Lower lobe of right lung (tissue), 2 donors: ENCODE measurements around the gene ATPAF2. TPM values are rescaled to one million over a fixed set of nuclear protein-coding genes. Genes with fewer than 3 reads are reported as not detected.

Experiments
- ATAC-seq, 2 donors: fragments of 200-7000 bp; cut with Tn5 transposase; one replicate each; pipeline ENCODE4 v1.9.1; 2020 to 2022; ENCODE audit warnings: mild to moderate bottlenecking in 2 of 2, moderate library complexity in 2 of 2
- DNase-seq: peaks from one replicate; pipeline ENCODE4 v3.0.0-alpha.2; 2020
- H3K27ac ChIP-seq: fragments of 200-600 bp; one replicate; pipeline ENCODE4 v1.8.0; 2022
- H3K27me3 ChIP-seq: fragments of 200-600 bp; one replicate; pipeline ENCODE4 v1.8.0; 2022; ENCODE audit warnings: low read depth
- H3K36me3 ChIP-seq: fragments of 200-600 bp; one replicate; pipeline ENCODE4 v1.8.0; 2022; ENCODE audit warnings: mild to moderate bottlenecking
- H3K4me1 ChIP-seq: fragments of 200-600 bp; one replicate; pipeline ENCODE4 v1.8.0; 2022
- H3K4me3 ChIP-seq: fragments of 200-600 bp; one replicate; pipeline ENCODE4 v1.8.0; 2022; ENCODE audit warnings: mild to moderate bottlenecking
- H3K9me3 ChIP-seq: fragments of 200-600 bp; one replicate; pipeline ENCODE4 v1.8.0; 2022
- intact Hi-C: fragments of 100-400 bp; cut with DNase I; formaldehyde crosslinking; loops from one replicate; pipeline ENCODE4 v1.11.0; 2022
- total RNA-seq: library from RNA; stranded (reverse); fragmentation: NEBNext Ultra II Directional; extraction: Animal tissue kit (Norgen Biotek cat#: 25700); gene quantifications from one replicate; pipeline ENCODE4 v1.2.1, GENCODE V29; 2021
- TF ChIP-seq, protein P1 (sequence below): fragments of 200-600 bp; IDR thresholded peaks from one replicate; pipeline ENCODE4 v1.8.0; 2022; ENCODE audit warnings: antibody characterized with exemption, mild to moderate bottlenecking
- donor health status: DM: no; HTN: yes; CAD: no; lungs with severe emphysema.

ATPAF2 gene
- total RNA-seq, 1 donor from 2014 or later = 22.9 TPM

DNA sequence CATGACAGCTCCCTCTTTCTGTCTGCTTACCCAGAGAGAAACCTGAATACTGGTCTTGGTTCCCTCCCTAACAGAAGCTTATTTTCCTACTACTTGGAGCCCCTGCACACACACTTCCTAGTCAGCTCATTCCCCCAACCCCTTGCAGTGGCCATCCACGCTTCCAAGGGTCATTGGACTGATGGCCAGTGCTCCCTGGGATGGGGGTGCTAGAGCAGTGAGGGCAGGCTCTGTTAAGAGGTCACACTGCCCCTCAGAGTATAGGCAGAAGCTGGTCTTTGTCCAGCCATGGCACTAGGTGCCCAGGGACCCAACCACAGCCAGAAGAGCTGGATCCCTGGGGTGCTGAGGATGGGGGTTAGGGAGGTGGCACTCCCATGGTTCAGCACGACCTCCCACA lies 53.8 kb downstream of the ATPAF2 start:
- intact Hi-C loops = no loop called here

DNA sequence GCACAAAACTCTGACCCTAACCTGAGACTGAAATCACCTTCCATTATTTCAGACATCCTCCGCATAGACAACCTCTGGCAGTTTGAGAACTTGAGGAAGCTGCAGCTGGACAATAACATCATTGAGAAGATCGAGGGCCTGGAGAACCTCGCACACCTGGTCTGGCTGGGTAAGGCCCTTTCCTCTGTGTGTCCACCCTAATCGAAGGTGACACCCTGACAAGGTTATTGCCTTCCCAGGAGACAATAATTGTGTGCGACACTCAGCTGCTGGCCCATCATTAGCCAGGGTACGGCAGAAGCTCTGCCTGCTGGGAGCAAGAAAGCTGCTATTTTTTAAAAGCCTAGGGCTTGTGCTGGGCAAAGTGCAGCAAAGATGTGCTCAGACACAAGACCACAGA lies 55.2 kb downstream of the ATPAF2 start:
- ATAC-seq = no peak
- no peak overlapping the region for H3K27ac ChIP-seq
- intact Hi-C loops = no loop called here
- no peaks in the 10 kb centered on the region for H3K27me3 ChIP-seq
- TF ChIP-seq, protein P1, sequence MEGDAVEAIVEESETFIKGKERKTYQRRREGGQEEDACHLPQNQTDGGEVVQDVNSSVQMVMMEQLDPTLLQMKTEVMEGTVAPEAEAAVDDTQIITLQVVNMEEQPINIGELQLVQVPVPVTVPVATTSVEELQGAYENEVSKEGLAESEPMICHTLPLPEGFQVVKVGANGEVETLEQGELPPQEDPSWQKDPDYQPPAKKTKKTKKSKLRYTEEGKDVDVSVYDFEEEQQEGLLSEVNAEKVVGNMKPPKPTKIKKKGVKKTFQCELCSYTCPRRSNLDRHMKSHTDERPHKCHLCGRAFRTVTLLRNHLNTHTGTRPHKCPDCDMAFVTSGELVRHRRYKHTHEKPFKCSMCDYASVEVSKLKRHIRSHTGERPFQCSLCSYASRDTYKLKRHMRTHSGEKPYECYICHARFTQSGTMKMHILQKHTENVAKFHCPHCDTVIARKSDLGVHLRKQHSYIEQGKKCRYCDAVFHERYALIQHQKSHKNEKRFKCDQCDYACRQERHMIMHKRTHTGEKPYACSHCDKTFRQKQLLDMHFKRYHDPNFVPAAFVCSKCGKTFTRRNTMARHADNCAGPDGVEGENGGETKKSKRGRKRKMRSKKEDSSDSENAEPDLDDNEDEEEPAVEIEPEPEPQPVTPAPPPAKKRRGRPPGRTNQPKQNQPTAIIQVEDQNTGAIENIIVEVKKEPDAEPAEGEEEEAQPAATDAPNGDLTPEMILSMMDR = no peak
- no peak for DNase-seq
- peaks cover 3% of the 10 kb centered on the region for H3K36me3 ChIP-seq
- no peak overlapping the region for H3K4me3 ChIP-seq
- H3K4me1 ChIP-seq = no peaks in the 10 kb centered on the region
- H3K9me3 ChIP-seq = no peaks in the 10 kb centered on the region

More for the DNA sequence above, 53.8 kb downstream of the ATPAF2 start:
- Histone ChIP-seq H3K36me3 (peaks cover 7% of the 10 kb centered on the region), H3K27ac (no peak overlapping the region), H3K9me3 (no peaks in the 10 kb centered on the region), H3K4me3 (no peak overlapping the region), H3K4me1 (no peaks in the 10 kb centered on the region), H3K27me3 (no peaks in the 10 kb centered on the region)
- TF ChIP-seq, protein P1 = no peak
- ATAC-seq = no peak
- no peak for DNase-seq

DNA sequence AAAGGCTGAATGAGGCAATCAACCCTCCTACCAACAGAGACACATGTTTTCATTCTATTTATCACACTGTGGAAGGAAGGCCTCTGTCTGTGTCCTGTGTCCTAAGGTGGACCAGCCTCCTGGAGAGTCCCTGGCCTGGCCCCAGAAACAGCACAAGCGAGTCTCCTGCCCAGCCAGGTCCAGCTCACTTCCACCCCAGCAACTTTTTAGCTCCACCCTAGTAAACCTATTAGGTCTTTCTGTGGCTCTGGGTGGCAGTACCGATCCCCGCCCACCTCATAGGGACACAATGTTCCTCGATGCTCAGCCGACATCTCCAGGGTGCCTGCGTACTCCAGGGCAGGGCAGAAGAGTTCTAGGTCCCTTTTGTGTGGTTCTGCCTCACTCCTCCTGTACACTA lies 55.6 kb downstream of the ATPAF2 start:
- ATAC-seq = peak in 1 of 2 donors; percentile 31
- Histone ChIP-seq H3K27me3 (no peaks in the 10 kb centered on the region), H3K4me1 (no peaks in the 10 kb centered on the region), H3K9me3 (no peaks in the 10 kb centered on the region), H3K36me3 (no peaks in the 10 kb centered on the region), H3K4me3 (no peak overlapping the region), H3K27ac (no peak overlapping the region)
- no peak for DNase-seq
- intact Hi-C loops = no loop called here
- TF ChIP-seq, protein P1 = no peak

DNA sequence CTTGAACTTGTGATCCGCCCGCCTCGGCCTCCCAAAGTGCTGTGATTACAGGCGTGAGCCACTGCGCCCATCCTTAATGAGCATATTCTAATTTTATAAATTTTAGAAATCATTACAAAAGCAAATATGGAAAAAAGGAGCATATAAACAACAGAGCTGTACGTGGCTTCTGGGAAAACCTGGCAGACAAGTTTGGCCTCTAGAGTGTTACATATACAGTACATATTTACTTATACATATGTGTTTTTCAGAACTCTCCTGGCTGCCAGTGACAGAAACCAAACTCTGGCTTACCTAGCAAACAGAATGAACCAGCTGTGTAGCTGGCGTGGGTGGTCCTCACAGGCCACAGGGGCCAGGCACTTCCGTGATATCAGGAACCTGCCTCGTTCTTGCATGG lies 56.2 kb downstream of the ATPAF2 start:
- no peak overlapping the region for H3K4me3 ChIP-seq
- H3K27ac ChIP-seq = no peak overlapping the region
- intact Hi-C loops = no loop called here
- ATAC-seq (no peak), DNase-seq (no peak)
- H3K36me3 ChIP-seq = no peaks in the 10 kb centered on the region
- no peaks in the 10 kb centered on the region for H3K4me1 ChIP-seq
- TF ChIP-seq, protein P1 = no peak
- H3K9me3 ChIP-seq = no peaks in the 10 kb centered on the region
- no peaks in the 10 kb centered on the region for H3K27me3 ChIP-seq

DNA sequence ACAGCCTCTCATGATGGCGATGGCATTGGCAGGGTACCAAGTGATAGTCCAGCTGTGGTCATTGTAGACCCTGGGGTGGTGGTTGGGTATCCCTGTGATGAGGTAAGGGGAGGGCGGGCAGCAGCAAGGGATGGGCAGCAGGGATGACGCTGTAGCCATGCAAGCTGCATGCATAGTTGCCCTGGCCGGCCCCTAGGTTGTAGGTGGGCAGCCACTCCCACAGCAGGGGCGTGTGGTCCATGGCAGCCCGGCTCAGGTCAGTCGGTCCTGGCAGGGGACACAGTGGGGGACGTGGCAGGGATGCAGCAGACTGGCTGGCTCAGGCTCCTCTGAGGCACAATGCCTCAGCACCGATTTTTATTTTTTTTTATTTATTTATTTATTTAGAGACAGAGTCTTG lies 57.6 kb downstream of the ATPAF2 start:
- intact Hi-C loops = no loop called here
- Histone ChIP-seq H3K27me3 (no peaks in the 10 kb centered on the region), H3K27ac (no peak overlapping the region), H3K9me3 (no peaks in the 10 kb centered on the region), H3K36me3 (no peaks in the 10 kb centered on the region), H3K4me3 (no peak overlapping the region), H3K4me1 (no peaks in the 10 kb centered on the region)
- TF ChIP-seq, protein P1 = no peak
- ATAC-seq (no peak), DNase-seq (no peak)

DNA sequence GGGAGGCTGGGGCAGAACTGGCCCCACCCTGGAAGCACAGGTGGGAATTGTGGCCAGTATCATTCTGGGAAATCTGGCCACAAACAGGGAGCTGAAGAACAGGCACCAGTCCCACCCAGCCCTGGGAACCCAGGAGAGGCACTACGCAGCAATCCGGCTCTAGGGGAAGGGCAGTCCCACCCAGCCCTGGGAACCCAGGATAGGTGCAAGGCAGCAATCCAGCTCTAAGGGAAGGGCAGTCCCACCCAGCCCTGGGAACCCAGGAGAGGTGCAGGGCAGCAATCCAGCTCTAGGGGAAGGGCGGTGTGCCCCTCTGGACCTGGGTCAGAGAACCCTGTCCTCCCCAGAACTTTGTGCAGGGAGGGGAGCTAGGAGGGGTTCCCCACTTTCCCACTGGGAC lies 59.2 kb downstream of the ATPAF2 start:
- intact Hi-C loops = no loop called here
- no peaks in the 10 kb centered on the region for H3K36me3 ChIP-seq
- H3K27ac ChIP-seq = no peak overlapping the region
- no peaks in the 10 kb centered on the region for H3K9me3 ChIP-seq
- TF ChIP-seq, protein P1 = no peak
- H3K27me3 ChIP-seq = no peaks in the 10 kb centered on the region
- H3K4me3 ChIP-seq = no peak overlapping the region
- DNase-seq (no peak), ATAC-seq (no peak)
- no peaks in the 10 kb centered on the region for H3K4me1 ChIP-seq
